Left cardiac atrium (tissue), 4 donors: ENCODE results near the gene PDCD11. TPM values are rescaled to one million over a fixed set of nuclear protein-coding genes. Genes with fewer than 3 reads are reported as not detected.
"Not testable (repeated sequence)": the region's sequence is repeated elsewhere in the genome, so short reads cannot be mapped to it uniquely, and the experiment has no call there.

ENCODE experiments used
- ATAC-seq, 2 donors: fragments of 200-7000 bp; cut with Tn5 transposase; one replicate each; pipeline ENCODE4 v1.9.1; 2020; ENCODE audit warnings: mild to moderate bottlenecking in 2 of 2, moderate library complexity in 2 of 2
- DNase-seq: peaks from one replicate; pipeline ENCODE4 v3.0.0-alpha.2; 2020
- intact Hi-C, 2 donors: fragments of 100-400 bp; cut with DNase I; formaldehyde crosslinking; loops; one replicate each; pipeline versions ENCODE4 v1.14.1 to v1.15.1; 2022 to 2023
- total RNA-seq, 2 donors: library from RNA; stranded (reverse); fragmentation: NEBNext Ultra II Directional; extraction: Animal tissue kit (Norgen Biotek cat#: 25700); gene quantifications; one replicate each; pipeline ENCODE4 v1.2.1, GENCODE V29; 2021
- donor health status: DM: no; HTN: yes; CAD: no.
- donor health status: DM: no; HTN: yes; CAD: no; lungs with severe emphysema.
- donor health status: DM: yes; HTN: yes; CAD: no.
- donor health status: Dilated cardiomyopathy.

Gene PDCD11
- total RNA-seq, 2 donors from 2014 or later = 11.9 to 17.8 TPM

GRCh38 chr10:103465411-103466179 is 69.2 kb downstream of the PDCD11 start:
- DNase-seq = no peak
- intact Hi-C loops = no loop called here
- ATAC-seq = peak in 1 of 2 donors; percentile 23

GRCh38 chr10:103466734-103467133 is 70.3 kb downstream of the PDCD11 start:
- intact Hi-C loops = no loop called here
- ATAC-seq (no peak), DNase-seq (no peak)

- DNase-seq (no peak), ATAC-seq (no peak)
- intact Hi-C loops = no loop called here
These were observed 71.0 kb downstream of the PDCD11 start for GRCh38 chr10:103467406-103467805.

GRCh38 chr10:103469201-103469600 is 72.8 kb downstream of the PDCD11 start:
- intact Hi-C loops = no loop called here
- no peak for ATAC-seq
- DNase-seq = no peak

- peak; percentile 67 for DNase-seq
- peak; percentile 84 to 90 for ATAC-seq
- intact Hi-C loops = no loop called here
These were observed 74.6 kb downstream of the PDCD11 start for GRCh38 chr10:103470761-103471653.

- intact Hi-C loops = no loop called here
- DNase-seq (no peak), ATAC-seq (no peak)
These were observed 75.6 kb downstream of the PDCD11 start for GRCh38 chr10:103472005-103472404.

GRCh38 chr10:103473261-103473671 is 76.8 kb downstream of the PDCD11 start:
- ATAC-seq = no peak
- intact Hi-C loops = no loop called here
- DNase-seq = no peak

- ATAC-seq (no peak), DNase-seq (no peak)
- intact Hi-C loops = no loop called here
These were observed 77.7 kb downstream of the PDCD11 start for GRCh38 chr10:103474077-103474476.

- no peak for ATAC-seq
These were observed 79.0 kb downstream of the PDCD11 start for GRCh38 chr10:103475437-103475836.

GRCh38 chr10:103476046-103476768 is 79.8 kb downstream of the PDCD11 start:
- intact Hi-C loops = no loop called here
- DNase-seq (no peak), ATAC-seq (no peak)

More at GRCh38 chr10:103475437-103475836, 79.0 kb downstream of the PDCD11 start:
- intact Hi-C loops = no loop called here
- DNase-seq = peak; percentile 10

GRCh38 chr10:103478671-103479070 is 82.2 kb downstream of the PDCD11 start:
- intact Hi-C loops = no loop called here
- ATAC-seq = no peak
- no peak for DNase-seq

- ATAC-seq (peak in 1 of 2 donors; percentile 12), DNase-seq (no peak)
- intact Hi-C loops = no loop called here
These were observed 82.7 kb downstream of the PDCD11 start, which contains the start of gene CALHM3 for GRCh38 chr10:103479135-103479534. Gene CALHM3 (minus strand): TSS chr10:103479240. CDS start chr10:103479032, 208 bp downstream.

GRCh38 chr10:103480521-103480920 is 84.1 kb downstream of the PDCD11 start:
- DNase-seq = peak; percentile 50
- intact Hi-C loops = no loop called here
- ATAC-seq = peak in 1 of 2 donors; percentile 40

GRCh38 chr10:103481974-103482531 is 85.6 kb downstream of the PDCD11 start:
- no peak for DNase-seq
- intact Hi-C loops = no loop called here
- ATAC-seq = peak; percentile 58 to 72

GRCh38 chr10:103486635-103487409 is 90.4 kb downstream of the PDCD11 start:
- not testable (repeated sequence) for DNase-seq, ATAC-seq
- intact Hi-C loops = loop anchor here in 1 of 2 donors (5.0 kb wide), 1 partner anchor 70 kb away; no protein-coding TSS in a partner anchor

GRCh38 chr10:103487410-103487708 is 90.9 kb downstream of the PDCD11 start:
- DNase-seq = no peak
- intact Hi-C loops = loop anchor here in 1 of 2 donors (5.0 kb wide), 1 partner anchor 70 kb away; no protein-coding TSS in a partner anchor
- ATAC-seq = no peak

- ATAC-seq = no peak
- intact Hi-C loops = no loop called here
- no peak for DNase-seq
These were observed 94.5 kb downstream of the PDCD11 start for GRCh38 chr10:103490986-103491314.

GRCh38 chr10:103491729-103492364 is 95.4 kb downstream of the PDCD11 start:
- intact Hi-C loops = no loop called here
- peak; percentile 70 to 82 for ATAC-seq

More at GRCh38 chr10:103491729-103492364, 95.4 kb downstream of the PDCD11 start:
- no peak for DNase-seq
